NB4 (cell line): Measurements from ENCODE around the gene DLL1.

Experiments used
- DNase-seq: peaks from one replicate; pipeline ENCODE4 v3.0.0; 2010; ENCODE audit warnings: low read depth
- H3K4me3 ChIP-seq: one replicate; pipeline ENCODE4 v1.5.1; 2011; ENCODE audit warnings: mild to moderate bottlenecking, low read depth, low read length, moderate library complexity
- MAX ChIP-seq: IDR thresholded peaks from 2 replicates; pipeline ENCODE4 v1.6.1; 2011; ENCODE audit warnings: low read depth, low read length
- MYC ChIP-seq: IDR thresholded peaks from 2 replicates; pipeline ENCODE4 v1.6.1; 2011; ENCODE audit warnings: low read depth, low read length
- POLR2A ChIP-seq: IDR thresholded peaks from 2 replicates; pipeline ENCODE4 v1.6.1; 2011; ENCODE audit warnings: mild to moderate bottlenecking; ENCODE audit not compliant: insufficient read length; ENCODE audit errors: extremely low read depth
- TF ChIP-seq, protein P1 (sequence below): IDR thresholded peaks from one replicate; pipeline ENCODE4 v1.5.1; 2012; ENCODE audit warnings: low read depth, low read length

The DLL1 gene

GRCh38 chr6:170284866-170285469, 5.9 kb downstream of the DLL1 start:
- no peak for DNase-seq
- no peak overlapping the region for H3K4me3 ChIP-seq
- no peak for TF ChIP-seq POLR2A
- no peak for TF ChIP-seq MAX
- TF ChIP-seq MYC, result no peak
- TF ChIP-seq, protein P1, sequence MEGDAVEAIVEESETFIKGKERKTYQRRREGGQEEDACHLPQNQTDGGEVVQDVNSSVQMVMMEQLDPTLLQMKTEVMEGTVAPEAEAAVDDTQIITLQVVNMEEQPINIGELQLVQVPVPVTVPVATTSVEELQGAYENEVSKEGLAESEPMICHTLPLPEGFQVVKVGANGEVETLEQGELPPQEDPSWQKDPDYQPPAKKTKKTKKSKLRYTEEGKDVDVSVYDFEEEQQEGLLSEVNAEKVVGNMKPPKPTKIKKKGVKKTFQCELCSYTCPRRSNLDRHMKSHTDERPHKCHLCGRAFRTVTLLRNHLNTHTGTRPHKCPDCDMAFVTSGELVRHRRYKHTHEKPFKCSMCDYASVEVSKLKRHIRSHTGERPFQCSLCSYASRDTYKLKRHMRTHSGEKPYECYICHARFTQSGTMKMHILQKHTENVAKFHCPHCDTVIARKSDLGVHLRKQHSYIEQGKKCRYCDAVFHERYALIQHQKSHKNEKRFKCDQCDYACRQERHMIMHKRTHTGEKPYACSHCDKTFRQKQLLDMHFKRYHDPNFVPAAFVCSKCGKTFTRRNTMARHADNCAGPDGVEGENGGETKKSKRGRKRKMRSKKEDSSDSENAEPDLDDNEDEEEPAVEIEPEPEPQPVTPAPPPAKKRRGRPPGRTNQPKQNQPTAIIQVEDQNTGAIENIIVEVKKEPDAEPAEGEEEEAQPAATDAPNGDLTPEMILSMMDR, result no peak

- TF ChIP-seq MYC (no peak), POLR2A (no peak), MAX (no peak)
- TF ChIP-seq, protein P1, result no peak
- DNase-seq, result no peak
- no peak overlapping the region for H3K4me3 ChIP-seq
Measured at GRCh38 chr6:170284126-170284773, 6.6 kb downstream of the DLL1 start.

- no peak overlapping the region for H3K4me3 ChIP-seq
- TF ChIP-seq POLR2A, result no peak
- no peak for TF ChIP-seq MAX
- TF ChIP-seq, protein P1, result no peak
- no peak for TF ChIP-seq MYC
- DNase-seq, result no peak
Measured at GRCh38 chr6:170283212-170284081, 7.4 kb downstream of the DLL1 start.

DNA sequence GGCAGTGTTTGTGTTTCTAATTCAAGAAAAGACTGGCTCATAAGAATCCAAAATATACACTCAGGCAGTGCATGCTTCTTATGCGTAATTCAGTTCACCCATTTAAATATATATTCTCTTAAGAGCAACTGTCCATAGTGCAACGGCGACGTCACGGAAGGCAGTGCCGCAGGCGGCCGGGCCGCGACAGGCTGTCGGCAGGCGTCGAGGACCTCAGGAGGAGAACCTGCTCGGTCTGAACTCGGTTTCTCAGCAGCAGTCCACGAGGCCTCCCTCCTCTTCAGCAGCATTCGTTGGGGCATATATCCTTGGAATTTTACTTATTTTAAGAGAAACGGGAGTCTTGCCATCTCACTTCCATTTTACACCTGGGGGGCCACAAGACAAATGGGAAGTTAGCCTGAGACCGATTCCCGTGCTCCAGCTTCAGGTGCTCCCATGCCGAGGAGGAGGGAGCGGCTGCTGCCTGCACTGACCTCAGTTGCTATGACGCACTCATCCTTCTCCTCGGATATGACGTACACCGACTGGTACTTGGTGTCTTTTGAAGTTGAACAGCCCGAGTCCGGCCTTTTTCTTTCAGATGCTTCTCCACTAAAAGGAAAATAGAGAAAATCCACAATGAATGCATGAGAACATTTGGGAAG, 8.2 kb downstream of the DLL1 start:
- DNase-seq, result no peak
- TF ChIP-seq POLR2A, result no peak
- TF ChIP-seq MYC, result no peak
- TF ChIP-seq MAX, result no peak
- TF ChIP-seq, protein P1, result no peak
- no peak overlapping the region for H3K4me3 ChIP-seq
